H1 (cell line): ENCODE data around the gene LIMA1. TPM values are rescaled to one million over a fixed set of nuclear protein-coding genes. Genes with fewer than 3 reads are reported as not detected.

Experiments
- KDM4A ChIP-seq: IDR thresholded peaks from one replicate; pipeline ENCODE4 v1.7.1; 2012; ENCODE audit warnings: low read depth, mild to moderate bottlenecking, moderate library complexity, low read length, inconsistent platforms; ENCODE audit not compliant: severe bottlenecking
- polyA plus RNA-seq, 7 experiments: library from polyadenylated mRNA; depleted of rRNA in 3 of 7; stranded (reverse) in 5 of 7; unstranded in 2 of 7; fragments of >200 nt in 5 of 7; fragments of 200-250 nt in 2 of 7; gene quantifications; 1 replicate in 5 of 7; 2 replicates in 1 of 7; 4 replicates in 1 of 7; pipeline versions ENCODE4 v1.2.1 to v1.2.3, GENCODE V29; 2011 to 2013; ENCODE audit warnings: missing spikeins in 2 of 7, mixed read lengths in 2 of 7
- total RNA-seq: library from RNA; stranded (reverse); fragmentation: NEBNext Ultra II Directional; extraction: Animal tissue kit (Norgen Biotek cat#: 25700); gene quantifications from 2 replicates; pipeline ENCODE4 v1.2.1, GENCODE V29; 2021
- TF ChIP-seq, protein P1 (sequence below), 3 experiments: IDR thresholded peaks; 1 replicate in 2 of 3; 2 replicates in 1 of 3; pipeline versions ENCODE4 v1.5.1 to v1.6.1; 2011; ENCODE audit warnings: low read length in 3 of 3, mild to moderate bottlenecking in 3 of 3, inconsistent platforms in 2 of 3, low read depth in 1 of 3, moderate library complexity in 1 of 3; ENCODE audit not compliant: insufficient read depth in 1 of 3; ENCODE audit errors: control extremely low read depth in 1 of 3
- TF ChIP-seq, protein P2 (sequence below): IDR thresholded peaks from 2 replicates; pipeline ENCODE4 v1.6.1; 2012; ENCODE audit warnings: inconsistent platforms

LIMA1 gene
- total and polyA plus RNA-seq, 2 of the 8 experiments (the other 6 are each of a cell fraction or from before 2014, with no cell fraction given), result 12.7 to 47.6 TPM

DNA sequence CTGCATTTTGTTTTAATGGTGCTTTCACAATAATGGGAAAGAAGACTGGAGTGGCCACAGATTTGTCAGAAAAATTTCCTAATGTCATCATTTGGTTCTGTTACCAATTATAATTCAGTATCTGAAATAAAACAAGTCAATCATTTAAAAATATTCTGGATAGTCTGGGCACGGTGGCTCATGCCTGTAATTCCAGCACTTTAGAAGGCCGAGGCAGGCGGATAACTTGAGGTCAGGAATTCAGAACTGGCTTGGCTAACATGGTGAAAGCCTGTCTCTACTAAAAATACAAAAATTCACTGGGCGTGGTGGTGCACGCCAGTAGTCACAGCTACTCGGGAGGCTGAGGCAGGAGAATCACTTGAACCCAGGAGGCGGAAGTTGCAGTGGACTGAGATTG, 4.0 kb upstream of the LIMA1 start (continued):
- TF ChIP-seq, protein P1, sequence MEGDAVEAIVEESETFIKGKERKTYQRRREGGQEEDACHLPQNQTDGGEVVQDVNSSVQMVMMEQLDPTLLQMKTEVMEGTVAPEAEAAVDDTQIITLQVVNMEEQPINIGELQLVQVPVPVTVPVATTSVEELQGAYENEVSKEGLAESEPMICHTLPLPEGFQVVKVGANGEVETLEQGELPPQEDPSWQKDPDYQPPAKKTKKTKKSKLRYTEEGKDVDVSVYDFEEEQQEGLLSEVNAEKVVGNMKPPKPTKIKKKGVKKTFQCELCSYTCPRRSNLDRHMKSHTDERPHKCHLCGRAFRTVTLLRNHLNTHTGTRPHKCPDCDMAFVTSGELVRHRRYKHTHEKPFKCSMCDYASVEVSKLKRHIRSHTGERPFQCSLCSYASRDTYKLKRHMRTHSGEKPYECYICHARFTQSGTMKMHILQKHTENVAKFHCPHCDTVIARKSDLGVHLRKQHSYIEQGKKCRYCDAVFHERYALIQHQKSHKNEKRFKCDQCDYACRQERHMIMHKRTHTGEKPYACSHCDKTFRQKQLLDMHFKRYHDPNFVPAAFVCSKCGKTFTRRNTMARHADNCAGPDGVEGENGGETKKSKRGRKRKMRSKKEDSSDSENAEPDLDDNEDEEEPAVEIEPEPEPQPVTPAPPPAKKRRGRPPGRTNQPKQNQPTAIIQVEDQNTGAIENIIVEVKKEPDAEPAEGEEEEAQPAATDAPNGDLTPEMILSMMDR (IDR thresholded peaks at IDR 0.05; ENCODE audit: control extremely low read depth in 1 of 3, insufficient read depth in 1 of 3, low read depth in 1 of 3, low read length in 3 of 3), result no peak
- TF ChIP-seq KDM4A, result no peak
- TF ChIP-seq, protein P2, sequence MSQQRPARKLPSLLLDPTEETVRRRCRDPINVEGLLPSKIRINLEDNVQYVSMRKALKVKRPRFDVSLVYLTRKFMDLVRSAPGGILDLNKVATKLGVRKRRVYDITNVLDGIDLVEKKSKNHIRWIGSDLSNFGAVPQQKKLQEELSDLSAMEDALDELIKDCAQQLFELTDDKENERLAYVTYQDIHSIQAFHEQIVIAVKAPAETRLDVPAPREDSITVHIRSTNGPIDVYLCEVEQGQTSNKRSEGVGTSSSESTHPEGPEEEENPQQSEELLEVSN, result no peak
